ENCODE measurements around the gene RFX5.
"Not testable (repeated sequence)": the region's sequence is repeated elsewhere in the genome, so short reads cannot be mapped to it uniquely, and the experiment has no call there.

The RFX5 gene
- 111 to 180 (median 116) reads per million in 4 experiments for total RNA-seq

GRCh38 chr1:151346769-151347522, at the start of gene RFX5:
RFX5 (minus strand) TSS chr1:151347252; CDS start chr1:151346320, 932 bp downstream.
- peak; percentile 87 for DNase-seq

- DNase-seq = not testable (repeated sequence)
Observed at GRCh38 chr1:151396265-151396664, 49.2 kb upstream of the RFX5 start.

GRCh38 chr1:151393583-151393982, 46.5 kb upstream of the RFX5 start:
- DNase-seq = no peak

GRCh38 chr1:151391079-151391563, 44.1 kb upstream of the RFX5 start:
- no peak for DNase-seq

GRCh38 chr1:151390221-151391078, 43.4 kb upstream of the RFX5 start:
- not testable (repeated sequence) for DNase-seq

DNA sequence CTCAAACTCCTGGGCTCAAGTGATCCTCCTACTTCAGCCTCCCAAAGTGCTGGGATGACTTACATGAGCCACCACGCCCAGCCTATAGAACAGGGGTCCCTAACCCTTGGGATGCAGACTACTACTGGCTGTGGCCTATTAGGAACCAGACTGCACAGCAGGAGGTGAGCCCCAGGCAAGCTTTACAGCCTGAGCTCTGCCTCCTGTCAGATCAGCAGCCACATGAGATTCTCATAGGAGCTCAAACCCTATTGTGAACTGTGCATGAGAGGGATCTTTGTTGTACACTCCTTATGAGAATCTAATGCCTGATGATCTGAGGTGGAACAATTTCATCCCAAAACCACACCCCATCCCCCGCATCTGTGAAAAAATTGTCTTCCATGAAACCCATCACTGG, 39.0 kb upstream of the RFX5 start:
- DNase-seq = no peak

- no peak for DNase-seq
Observed at GRCh38 chr1:151384584-151384983, 37.5 kb upstream of the RFX5 start.

GRCh38 chr1:151377150-151377884, 30.3 kb upstream of the RFX5 start:
- DNase-seq = no peak

GRCh38 chr1:151373196-151373595, 26.1 kb upstream of the RFX5 start:
- no peak for DNase-seq

DNA sequence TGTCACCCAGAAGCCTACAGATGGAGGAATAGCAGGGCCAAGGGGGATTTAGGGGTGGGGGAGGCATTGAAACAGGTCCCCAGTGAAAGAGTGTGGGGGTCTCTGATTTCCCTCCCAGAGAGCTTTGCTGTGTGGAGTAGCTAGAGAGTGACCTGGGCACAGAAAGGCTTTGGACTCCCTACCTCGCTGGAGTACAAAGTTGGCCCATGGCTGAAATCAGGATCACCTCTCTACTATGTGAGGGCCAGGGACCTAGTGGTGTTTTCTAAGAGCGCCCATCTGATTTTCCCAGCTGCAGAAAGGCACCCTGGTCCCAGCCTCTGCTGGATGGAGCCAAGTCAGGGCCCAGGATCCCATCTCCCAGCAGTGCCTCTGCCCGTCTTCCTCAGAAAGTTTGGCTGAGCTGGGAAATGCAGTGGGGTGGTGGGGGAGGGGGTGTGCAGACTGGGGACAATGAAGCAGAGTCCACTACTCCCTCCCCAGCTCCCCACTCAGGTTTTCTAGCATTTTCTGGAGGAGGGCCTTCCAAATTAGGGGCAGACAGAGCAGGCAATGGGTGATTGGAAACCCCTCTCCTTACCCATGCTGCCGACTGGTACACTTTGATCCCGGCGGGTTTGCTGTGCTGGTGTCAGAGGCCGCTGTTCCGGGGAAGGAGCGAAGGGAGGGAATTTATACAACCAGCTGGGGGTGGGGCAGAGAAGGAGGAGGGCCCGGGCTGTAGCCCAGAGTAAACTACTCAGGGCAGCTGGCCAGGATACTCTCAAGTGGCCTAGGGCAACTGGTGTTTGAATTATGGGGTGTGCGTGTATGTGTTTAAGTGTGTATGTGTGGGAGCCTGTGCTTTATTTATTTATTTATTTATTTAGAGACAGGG, 25.2 kb upstream of the RFX5 start, which contains the start of gene SELENBP1:
Gene SELENBP1, minus strand, starts transcription at position 648 of the 877 bp plus-strand sequence. Its CDS starts 64 bp downstream, at position 584.
- no peak for DNase-seq

- no peak for DNase-seq
Observed at GRCh38 chr1:151371370-151372057, 24.5 kb upstream of the RFX5 start.

DNA sequence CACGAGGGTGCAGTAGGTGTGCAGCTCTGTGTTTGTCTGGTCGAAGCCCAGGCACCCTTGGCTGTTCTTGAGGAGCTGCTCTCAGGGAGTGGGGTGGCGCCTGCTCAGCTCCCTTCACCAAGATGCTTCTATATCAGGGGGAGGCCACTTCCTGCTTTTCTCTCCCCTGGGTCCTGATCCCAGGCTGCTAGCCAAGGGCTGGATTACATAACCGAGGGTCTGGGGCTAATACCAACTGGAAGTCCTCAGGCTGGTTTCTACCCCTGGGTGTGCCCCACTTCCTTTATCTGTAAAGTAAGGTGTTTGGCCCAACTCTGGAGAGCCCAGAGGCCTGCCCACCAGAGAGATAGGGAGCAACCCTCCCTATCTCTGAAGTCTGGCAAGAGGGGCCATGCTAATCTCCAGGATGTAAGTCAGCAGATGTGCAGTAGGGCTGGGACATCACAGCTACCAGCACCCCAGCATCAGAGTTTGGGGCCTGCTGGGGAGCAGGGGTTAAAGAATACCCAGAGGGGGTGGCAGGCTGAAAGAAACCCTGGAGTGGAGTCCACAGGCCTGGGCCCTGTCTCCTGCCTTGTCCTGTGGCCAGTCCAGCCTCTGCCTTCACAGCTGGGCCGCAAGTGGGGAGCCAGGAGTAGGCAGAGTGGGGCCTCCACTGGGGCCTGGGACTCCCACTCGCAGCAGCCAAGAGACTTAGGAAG, 23.3 kb upstream of the RFX5 start:
- no peak for DNase-seq

DNA sequence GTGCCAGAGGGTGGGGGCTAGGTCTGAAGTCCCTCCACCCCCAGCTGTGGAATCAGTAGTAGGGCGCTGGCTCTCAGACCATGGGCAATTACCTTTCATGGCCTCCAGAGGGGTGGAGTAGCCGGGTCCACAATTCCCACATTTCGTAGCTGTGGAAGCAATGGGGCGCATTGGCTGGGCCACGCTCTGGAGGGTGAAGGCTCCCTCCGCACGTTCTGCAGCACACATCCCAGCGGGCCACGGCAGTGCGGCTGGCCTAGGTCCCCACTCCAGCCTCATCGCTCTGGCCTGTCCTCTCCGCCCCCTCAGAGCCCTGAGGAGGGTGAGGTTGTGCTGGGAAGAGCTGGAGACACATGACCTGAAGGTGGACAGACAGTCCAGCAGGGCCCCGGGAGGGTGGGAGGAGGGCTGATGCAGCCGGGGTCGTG, 22.6 kb upstream of the RFX5 start:
- DNase-seq = no peak

DNA sequence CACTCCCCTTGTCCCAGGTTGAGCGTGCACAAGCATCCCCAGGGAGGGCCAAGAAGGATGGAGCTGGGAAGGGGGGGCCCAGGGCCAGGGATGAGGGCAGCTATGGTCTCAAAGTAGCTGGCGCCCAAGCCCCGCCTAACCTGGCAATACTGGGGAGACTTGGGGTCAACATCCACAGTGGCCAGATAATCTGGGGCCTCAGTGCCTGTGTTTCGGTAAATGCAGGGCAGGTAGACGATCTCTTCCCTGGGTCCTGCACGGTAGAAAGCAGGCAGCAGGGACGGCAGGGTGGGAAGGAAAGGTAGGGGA, 22.2 kb upstream of the RFX5 start:
- DNase-seq = no peak

DNA sequence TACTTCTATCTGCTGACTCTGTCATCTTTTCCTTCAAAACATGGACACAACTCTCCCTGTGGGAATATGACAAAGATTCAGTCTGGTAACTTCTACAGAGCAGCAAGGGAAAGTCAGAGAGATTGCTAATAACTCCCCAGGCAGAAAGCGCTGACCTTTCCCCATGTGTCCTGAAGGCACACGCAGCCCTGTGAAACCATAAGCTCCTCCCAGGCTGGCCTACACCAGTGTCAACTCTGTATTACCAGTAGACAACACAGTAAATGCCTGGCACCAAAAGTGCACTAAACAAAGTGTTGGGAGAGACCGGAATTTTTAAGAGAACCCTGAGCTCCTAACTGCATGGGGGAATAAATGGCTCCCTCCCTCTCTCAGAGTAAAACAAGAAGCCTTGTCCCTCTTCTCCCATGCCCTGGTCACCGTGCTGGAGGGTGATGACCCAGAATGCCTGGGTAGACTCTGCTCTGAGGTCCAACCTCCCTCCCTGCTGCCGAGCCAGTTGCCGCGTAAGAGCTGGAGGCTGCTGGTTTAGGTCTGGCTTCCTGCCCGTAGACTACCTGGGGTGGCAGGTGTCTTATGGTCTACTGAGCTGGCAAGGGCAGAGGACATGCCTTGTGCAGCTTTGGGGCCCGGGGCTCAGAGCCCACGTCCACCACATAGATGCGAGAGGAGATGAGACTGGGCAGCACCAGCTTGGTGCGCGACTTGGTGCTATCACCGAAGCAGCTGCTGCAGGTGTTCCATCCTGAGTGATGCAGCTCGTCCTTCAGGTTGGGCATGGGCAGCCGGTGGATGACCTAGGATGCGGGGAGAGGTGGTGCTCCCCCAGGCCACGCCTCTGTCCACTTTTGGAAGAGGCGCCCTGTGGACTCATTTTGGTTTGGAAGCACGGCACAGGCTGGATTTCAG, 21.6 kb upstream of the RFX5 start:
- DNase-seq = no peak

DNA sequence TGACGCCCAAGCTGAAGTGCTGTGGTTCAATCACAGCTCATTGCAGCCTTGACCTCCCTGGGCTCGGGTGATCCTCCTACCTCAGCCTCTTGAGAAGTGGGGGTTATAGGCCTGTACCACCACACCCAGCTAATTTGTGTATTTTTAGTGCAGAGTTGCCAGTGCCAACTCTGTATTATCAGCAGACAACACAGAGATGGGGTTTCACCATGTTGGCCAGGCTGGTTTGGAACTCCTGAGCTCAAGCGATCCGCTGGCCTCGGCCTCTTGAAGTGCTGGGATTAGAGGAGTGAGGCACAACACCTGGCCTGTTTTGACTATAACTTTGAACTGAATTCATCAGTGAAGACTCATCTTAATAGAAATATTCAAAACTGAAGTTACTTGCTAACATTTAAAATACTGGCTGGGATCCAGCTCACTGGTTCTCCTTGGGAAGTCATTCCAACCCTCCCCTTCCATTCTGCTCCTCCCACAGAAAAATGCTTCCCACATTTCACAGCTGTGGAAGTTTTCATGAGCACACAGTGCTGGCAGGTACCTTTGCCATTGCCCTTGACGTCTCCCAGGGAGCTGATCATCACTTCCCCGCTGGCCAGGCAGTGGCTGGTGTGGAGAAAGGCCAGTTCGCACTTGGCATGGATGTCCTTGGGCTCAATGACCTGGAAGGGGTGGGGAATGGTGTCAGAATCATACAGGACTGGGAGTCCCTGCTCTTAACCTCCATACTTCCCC, 20.8 kb upstream of the RFX5 start:
- no peak for DNase-seq

GRCh38 chr1:151364996-151365395, 17.9 kb upstream of the RFX5 start:
- no peak for DNase-seq

DNA sequence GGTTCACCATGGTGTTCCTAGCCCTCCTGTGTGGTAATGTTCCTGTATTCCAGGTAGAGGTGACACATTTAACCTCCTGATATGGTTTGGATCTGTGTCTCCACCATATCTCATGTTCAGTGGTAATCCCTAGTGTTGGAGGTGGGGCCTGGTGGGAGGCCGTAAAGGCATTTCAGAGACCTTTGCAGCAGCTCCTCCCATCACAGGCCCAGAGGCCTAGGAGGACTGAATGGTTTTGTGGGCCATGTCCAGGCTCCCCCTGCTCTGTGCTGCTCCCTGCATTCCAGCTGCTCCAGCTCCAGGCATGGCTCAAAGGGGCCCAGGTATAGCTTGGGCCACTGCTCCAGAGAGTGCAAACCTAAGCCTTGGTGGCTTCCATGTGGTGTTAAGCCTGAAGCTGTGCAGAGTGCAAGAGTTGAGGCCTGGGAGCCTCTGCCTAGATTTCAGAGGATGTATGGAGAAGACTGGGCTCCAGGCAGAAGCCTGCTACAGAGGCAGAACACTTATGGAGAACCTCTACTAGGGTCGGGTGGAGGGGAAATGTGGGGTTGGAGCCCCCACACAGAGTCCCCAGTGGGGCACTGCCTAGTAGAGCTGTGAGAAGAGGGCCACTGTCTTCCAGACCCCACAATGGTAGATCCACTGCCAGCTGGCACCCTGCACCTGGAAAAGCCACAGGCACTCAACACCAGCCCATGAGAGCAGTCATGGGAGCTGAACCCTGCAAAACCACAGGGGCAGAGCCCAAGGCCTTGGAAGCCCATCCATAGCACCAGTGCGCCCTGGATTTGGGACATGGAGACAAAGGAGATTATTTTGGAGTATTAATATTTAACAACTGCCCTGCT, 15.5 kb upstream of the RFX5 start:
- no peak for DNase-seq

All from effector CD8-positive, alpha-beta T cell (primary cell).